Mucosa of descending colon (tissue), 3 donors: ENCODE results near the gene HDGF. TPM values are rescaled to one million over a fixed set of nuclear protein-coding genes. Genes with fewer than 3 reads are reported as not detected.

Experiments
- ATAC-seq: fragments of 200-7000 bp; cut with Tn5 transposase; one replicate; pipeline ENCODE4 v1.9.1; 2020; ENCODE audit warnings: mild to moderate bottlenecking, moderate library complexity
- DNase-seq, 3 donors: peaks; one replicate each; pipeline ENCODE4 v3.0.0-alpha.2; 2020
- H3K36me3 ChIP-seq: fragments of 200-600 bp; one replicate; pipeline ENCODE4 v1.8.0; 2021; ENCODE audit warnings: low read depth, mild to moderate bottlenecking
- H3K4me1 ChIP-seq: fragments of 200-600 bp; one replicate; pipeline ENCODE4 v1.8.0; 2021; ENCODE audit warnings: low read depth, mild to moderate bottlenecking
- H3K4me3 ChIP-seq: fragments of 200-600 bp; one replicate; pipeline ENCODE4 v1.8.0; 2021; ENCODE audit warnings: mild to moderate bottlenecking
- H3K9me3 ChIP-seq: fragments of 200-600 bp; one replicate; pipeline ENCODE4 v1.8.0; 2021; ENCODE audit warnings: mild to moderate bottlenecking
- intact Hi-C, 2 donors: fragments of 100-400 bp; cut with DNase I in 1 of 2; cut with micrococcal nuclease in 1 of 2; formaldehyde crosslinking; loops; one replicate each; pipeline versions ENCODE4 v1.11.0 to v1.11.1; 2022; cut with DNase I, micrococcal nuclease
- total RNA-seq, 3 donors: library from RNA; stranded (reverse); fragmentation: NEBNext Ultra II Directional in 2 of 3; extraction: Animal tissue kit (Norgen Biotek cat#: 25700) in 2 of 3; gene quantifications; one replicate each; pipeline versions ENCODE4 v1.2.1 to v1.2.4, GENCODE V29; 2021 to 2023
- TF ChIP-seq, protein P1 (sequence below): fragments of 200-600 bp; IDR thresholded peaks from one replicate; pipeline ENCODE4 v1.8.0; 2022; ENCODE audit warnings: antibody characterized with exemption, mild to moderate bottlenecking
- donor health status: DM: no; HTN: no; CAD: no; lungs with moderate emphysema.
- donor health status: DM: no; HTN: no; CAD: no.
- donor health status: DM: no; HTN: yes; CAD: no.

HDGF gene
- total RNA-seq, 3 donors from 2014 or later: 196 to 264 (median 221) TPM

DNA sequence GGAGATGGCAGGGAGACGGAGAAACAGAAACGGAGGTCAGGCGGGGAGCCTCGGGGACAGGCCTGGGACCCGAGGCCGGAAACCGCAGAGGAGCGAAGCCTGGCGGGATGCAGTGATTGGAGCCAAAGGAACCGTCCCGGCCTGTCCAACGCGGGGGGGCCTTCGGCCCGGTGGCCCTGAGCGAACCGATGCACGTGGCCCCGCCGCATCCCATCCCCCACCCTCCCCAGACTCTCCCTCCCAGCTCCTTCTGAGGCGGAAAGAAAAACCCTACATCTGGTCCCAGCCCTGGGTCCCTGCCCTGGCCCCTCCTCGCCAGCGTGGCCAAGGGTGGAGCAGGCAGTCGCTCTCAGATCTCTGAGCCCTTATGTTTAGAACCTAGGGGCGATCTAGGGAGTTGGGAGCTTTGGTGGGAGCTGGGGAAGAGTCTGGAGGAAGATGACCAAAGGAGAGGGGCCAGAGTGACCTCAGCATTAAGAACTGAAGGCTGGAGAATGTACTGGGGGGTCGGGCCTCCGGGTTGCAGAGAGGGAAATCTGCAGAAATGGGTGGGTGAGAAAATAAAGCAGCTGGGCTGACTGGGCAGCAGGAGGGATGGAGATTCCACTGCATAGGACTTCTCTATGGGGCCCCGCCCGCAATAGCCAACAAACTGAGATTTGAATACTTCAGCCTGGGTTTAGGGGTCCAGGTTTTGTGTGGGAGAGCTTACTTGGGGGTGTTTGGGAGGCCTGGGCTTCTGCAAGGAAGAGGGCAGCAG lies 44.6 kb downstream of the HDGF start:
- no peaks in the 10 kb centered on the region for H3K36me3 ChIP-seq
- intact Hi-C loops: no loop called here
- TF ChIP-seq, protein P1, sequence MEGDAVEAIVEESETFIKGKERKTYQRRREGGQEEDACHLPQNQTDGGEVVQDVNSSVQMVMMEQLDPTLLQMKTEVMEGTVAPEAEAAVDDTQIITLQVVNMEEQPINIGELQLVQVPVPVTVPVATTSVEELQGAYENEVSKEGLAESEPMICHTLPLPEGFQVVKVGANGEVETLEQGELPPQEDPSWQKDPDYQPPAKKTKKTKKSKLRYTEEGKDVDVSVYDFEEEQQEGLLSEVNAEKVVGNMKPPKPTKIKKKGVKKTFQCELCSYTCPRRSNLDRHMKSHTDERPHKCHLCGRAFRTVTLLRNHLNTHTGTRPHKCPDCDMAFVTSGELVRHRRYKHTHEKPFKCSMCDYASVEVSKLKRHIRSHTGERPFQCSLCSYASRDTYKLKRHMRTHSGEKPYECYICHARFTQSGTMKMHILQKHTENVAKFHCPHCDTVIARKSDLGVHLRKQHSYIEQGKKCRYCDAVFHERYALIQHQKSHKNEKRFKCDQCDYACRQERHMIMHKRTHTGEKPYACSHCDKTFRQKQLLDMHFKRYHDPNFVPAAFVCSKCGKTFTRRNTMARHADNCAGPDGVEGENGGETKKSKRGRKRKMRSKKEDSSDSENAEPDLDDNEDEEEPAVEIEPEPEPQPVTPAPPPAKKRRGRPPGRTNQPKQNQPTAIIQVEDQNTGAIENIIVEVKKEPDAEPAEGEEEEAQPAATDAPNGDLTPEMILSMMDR: no peak
- no peak overlapping the region for H3K4me3 ChIP-seq
- no peaks in the 10 kb centered on the region for H3K9me3 ChIP-seq
- DNase-seq: peak; percentile 54 to 72 (median 55)
- ATAC-seq: peak; percentile 40
- peaks cover 26% of the 10 kb centered on the region for H3K4me1 ChIP-seq

DNA sequence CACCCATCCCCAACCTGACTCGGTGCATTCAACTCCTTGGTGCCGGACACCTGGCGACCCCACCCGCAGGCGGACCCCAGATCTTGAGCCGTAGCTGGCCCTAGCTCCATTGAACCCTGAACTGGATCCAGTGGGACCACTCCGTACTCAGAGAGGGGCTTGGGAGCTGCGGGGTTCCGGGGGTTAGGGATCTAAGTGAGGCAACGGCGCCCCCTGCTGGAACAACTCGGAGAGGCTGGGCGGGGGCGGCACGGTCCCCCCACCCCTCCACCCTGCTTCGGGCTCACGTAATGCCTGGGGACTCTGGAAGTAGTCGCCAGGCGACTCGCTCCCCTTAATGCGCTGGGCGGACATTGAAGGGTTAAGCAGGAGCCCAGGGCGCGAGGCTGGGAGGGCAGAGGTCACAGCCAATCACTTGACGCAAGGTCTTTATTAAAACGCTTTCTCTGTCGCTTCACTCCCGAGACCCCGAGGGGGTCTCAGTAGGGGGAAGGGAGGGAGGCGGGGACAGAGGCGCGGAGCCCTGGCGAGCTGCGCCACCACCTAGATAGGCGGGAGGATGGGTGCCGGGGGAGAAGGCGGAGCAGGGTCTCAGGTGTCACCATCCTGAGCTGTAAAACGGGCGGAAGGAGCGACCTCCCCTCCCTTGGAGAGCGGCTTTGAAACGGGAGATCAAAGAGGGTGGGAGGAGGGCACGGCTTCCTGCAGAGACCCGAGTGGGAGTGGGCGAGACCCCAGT lies 45.4 kb downstream of the HDGF start:
- Histone ChIP-seq H3K4me1 (peaks cover 26% of the 10 kb centered on the region), H3K36me3 (no peaks in the 10 kb centered on the region), H3K9me3 (no peaks in the 10 kb centered on the region), H3K4me3 (no peak overlapping the region)
- DNase-seq (peak in 2 of 3 donors; percentile 64 to 69), ATAC-seq (peak; percentile 50)
- TF ChIP-seq, protein P1: peak; percentile 54
- intact Hi-C loops: no loop called here

DNA sequence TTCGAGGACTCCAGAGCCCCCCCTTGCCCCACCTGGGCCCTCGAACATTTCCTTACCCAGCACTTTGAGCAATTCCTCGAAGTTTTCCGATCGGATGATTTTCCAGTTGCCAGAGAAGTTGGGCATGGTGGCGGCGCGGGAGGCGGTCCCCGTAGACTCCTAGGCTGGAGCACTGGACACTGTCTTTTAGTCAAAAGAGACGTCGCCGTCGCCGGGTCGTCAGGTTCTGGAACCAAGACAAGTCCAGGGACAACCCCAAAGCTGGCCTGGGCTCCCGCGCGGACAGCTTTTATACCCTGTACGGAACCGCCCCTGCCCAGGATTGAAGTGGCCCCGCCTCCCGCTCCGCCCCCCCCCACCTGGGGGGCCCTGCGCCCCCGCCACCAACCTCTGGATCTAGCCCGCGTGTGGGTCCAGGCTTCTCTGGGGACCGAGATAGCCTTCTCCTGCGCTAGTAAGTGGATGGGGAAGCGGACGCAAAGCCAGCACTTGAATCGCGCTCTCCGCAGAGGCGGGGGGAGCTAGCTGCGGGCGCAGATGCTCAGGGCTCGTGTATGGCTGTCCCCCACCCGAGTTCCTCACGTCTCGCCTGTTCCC lies 46.1 kb downstream of the HDGF start, which contains the start of gene CRABP2:
TSS of gene CRABP2 (minus strand) at position 263 of the 597 bp plus-strand sequence. CDS start at position 126, 137 bp downstream.
- Histone ChIP-seq H3K4me3 (no peak within 1 kb of the TSS), H3K9me3 (no peaks in the 10 kb centered on the region), H3K4me1 (peaks cover 26% of the 10 kb centered on the region), H3K36me3 (no peaks in the 10 kb centered on the region)
- TF ChIP-seq, protein P1: no peak
- ATAC-seq (no peak), DNase-seq (peak in 1 of 3 donors; percentile 35)
- intact Hi-C loops: no loop called here

DNA sequence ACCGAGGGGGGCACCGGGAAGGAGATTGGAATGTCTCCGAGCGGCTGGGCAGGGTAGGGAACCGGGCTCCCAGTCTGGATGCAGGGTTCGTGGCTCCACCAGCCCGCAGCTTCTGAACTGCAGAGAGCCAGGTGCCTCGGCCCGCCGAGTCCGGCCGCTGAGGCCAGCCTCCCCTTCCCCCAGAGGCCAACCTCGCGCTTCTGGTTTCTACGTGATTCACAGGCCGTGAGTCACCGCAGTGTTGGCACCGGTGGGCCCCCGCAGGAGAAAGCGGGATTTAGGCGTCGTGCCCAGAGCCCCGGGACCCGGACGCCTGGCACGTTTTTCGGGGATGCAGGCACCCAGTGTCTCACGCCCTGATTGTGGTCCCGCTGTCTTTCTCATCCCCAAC lies 46.5 kb downstream of the HDGF start:
- DNase-seq (peak in 1 of 3 donors; percentile 42), ATAC-seq (peak; percentile 23)
- H3K4me1 ChIP-seq: peaks cover 26% of the 10 kb centered on the region
- no peak overlapping the region for H3K4me3 ChIP-seq
- intact Hi-C loops: no loop called here
- TF ChIP-seq, protein P1: no peak
- H3K9me3 ChIP-seq: no peaks in the 10 kb centered on the region
- H3K36me3 ChIP-seq: no peaks in the 10 kb centered on the region

DNA sequence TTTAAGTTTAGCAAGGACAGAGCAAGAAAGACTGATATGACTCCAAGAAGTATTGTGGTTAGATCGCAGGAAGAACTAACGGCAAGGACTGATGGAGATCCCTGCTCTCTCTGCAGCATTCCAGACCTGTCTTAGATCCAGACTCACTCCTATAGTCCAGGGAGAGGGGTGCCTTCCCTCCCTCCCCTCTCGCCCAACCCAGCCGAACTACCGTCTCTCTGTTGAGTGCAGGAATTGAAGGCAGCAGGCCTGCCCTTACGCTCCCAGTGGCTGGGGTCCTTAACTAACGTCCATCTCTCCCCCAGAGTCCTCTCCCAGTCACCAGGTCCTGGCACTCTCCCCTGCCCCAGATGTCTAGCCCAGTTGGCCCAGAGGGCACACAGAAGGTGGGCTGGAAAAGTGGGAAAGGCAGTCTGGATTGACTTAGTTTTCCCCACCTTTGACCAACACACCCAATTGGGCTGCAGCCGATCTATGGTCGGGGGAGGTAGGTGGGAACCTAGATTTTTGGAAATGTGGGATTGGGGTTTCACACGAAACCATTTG lies 47.2 kb downstream of the HDGF start:
- Histone ChIP-seq H3K9me3 (no peaks in the 10 kb centered on the region), H3K36me3 (no peaks in the 10 kb centered on the region), H3K4me3 (no peak overlapping the region), H3K4me1 (peaks cover 24% of the 10 kb centered on the region)
- no peak for ATAC-seq
- DNase-seq: no peak
- TF ChIP-seq, protein P1: no peak
- intact Hi-C loops: no loop called here
